Keratinocyte (primary cell): ENCODE results near the gene EN2. TPM values are rescaled to one million over a fixed set of nuclear protein-coding genes. Genes with fewer than 3 reads are reported as not detected.

Source experiments
- DNase-seq: peaks from one replicate; pipeline ENCODE4 v3.0.0-alpha.2; 2011; ENCODE audit warnings: low read depth, missing footprints, low spot score
- FAIRE-seq: peaks from 2 replicates; lab custom pipeline; 2011; peaks lifted over from hg19 to GRCh38; lab: Jason Lieb, UNC
- H2AFZ ChIP-seq: 2 replicates; pipeline ENCODE4 v1.6.0; 2012; ENCODE audit warnings: low read length, control low read depth, inconsistent platforms; ENCODE audit not compliant: control insufficient read depth
- H3K27ac ChIP-seq: 2 replicates; pipeline ENCODE4 v1.5.1; 2011; ENCODE audit warnings: low read length; ENCODE audit not compliant: control insufficient read depth, insufficient read depth
- H3K27me3 ChIP-seq: 3 replicates; pipeline ENCODE4 v1.6.0; 2011; ENCODE audit warnings: low read length; ENCODE audit not compliant: control insufficient read depth, insufficient read depth; ENCODE audit errors: extremely low read depth
- H3K36me3 ChIP-seq, 2 experiments: 2 replicates in 1 of 2; 3 replicates in 1 of 2; pipeline ENCODE4 v1.5.1; 2011; ENCODE audit warnings: low read length in 2 of 2, mild to moderate bottlenecking in 1 of 2; ENCODE audit not compliant: control insufficient read depth in 2 of 2, insufficient read depth in 2 of 2; ENCODE audit errors: extremely low read depth in 1 of 2
- H3K4me1 ChIP-seq: 3 replicates; pipeline ENCODE4 v1.5.1; 2011; ENCODE audit warnings: low read length; ENCODE audit not compliant: control insufficient read depth, insufficient read depth; ENCODE audit errors: extremely low read depth
- H3K4me2 ChIP-seq: 3 replicates; pipeline ENCODE4 v1.6.0; 2011; ENCODE audit warnings: low read depth, low read length; ENCODE audit not compliant: control insufficient read depth, insufficient read depth; ENCODE audit errors: extremely low read depth
- H3K4me3 ChIP-seq, 3 experiments: fragments of 200-600 bp in 1 of 3; sonication (generic) in 1 of 3; 2 replicates in 2 of 3; 3 replicates in 1 of 3; pipeline ENCODE4 v1.5.1; 2011 to 2016; ENCODE audit warnings: low read length in 3 of 3, mild to moderate bottlenecking in 3 of 3, control low read depth in 2 of 3, inconsistent platforms in 1 of 3, low read depth in 1 of 3, mixed read lengths in 1 of 3, mixed run types in 1 of 3, moderate library complexity in 1 of 3; ENCODE audit not compliant: control insufficient read depth in 2 of 3, insufficient read depth in 2 of 3; ENCODE audit errors: extremely low read depth in 1 of 3
- H3K79me2 ChIP-seq: 2 replicates; pipeline ENCODE4 v1.6.0; 2012; ENCODE audit warnings: low read length; ENCODE audit not compliant: control insufficient read depth, insufficient read depth
- H3K9ac ChIP-seq: 3 replicates; pipeline ENCODE4 v1.6.0; 2011; ENCODE audit warnings: low read length; ENCODE audit not compliant: control insufficient read depth, insufficient read depth; ENCODE audit errors: extremely low read depth
- H3K9me1 ChIP-seq: 3 replicates; pipeline ENCODE4 v1.6.0; 2011; ENCODE audit warnings: low read length; ENCODE audit not compliant: control insufficient read depth, insufficient read depth; ENCODE audit errors: extremely low read depth
- H3K9me3 ChIP-seq: 2 replicates; pipeline ENCODE4 v1.5.1; 2012; ENCODE audit warnings: low read depth, low read length; ENCODE audit not compliant: control insufficient read depth
- H4K20me1 ChIP-seq: 3 replicates; pipeline ENCODE4 v1.6.0; 2011; ENCODE audit warnings: low read length; ENCODE audit not compliant: control insufficient read depth, insufficient read depth; ENCODE audit errors: extremely low read depth
- CTCF ChIP-seq, 3 experiments: IDR thresholded peaks in 1 of 3; conservative IDR thresholded peaks in 1 of 3; optimal IDR thresholded peaks in 1 of 3; 2 replicates in 2 of 3; 3 replicates in 1 of 3; pipeline versions ENCODE3 to v1.5.1; 2011; ENCODE audit warnings: low read length in 3 of 3, mild to moderate bottlenecking in 3 of 3, moderate library complexity in 2 of 3, control low read depth in 1 of 3, inconsistent platforms in 1 of 3; ENCODE audit not compliant: insufficient read depth in 2 of 3; ENCODE audit errors: extremely low read depth in 1 of 3
- EZH2 ChIP-seq: IDR thresholded peaks from one replicate; pipeline ENCODE4 v1.6.1; 2012; ENCODE audit warnings: inconsistent platforms, mild to moderate bottlenecking, low read length, moderate library complexity
- dilution Hi-C: fragments of 300-500 bp; cut with MboI; formaldehyde crosslinking; loops from one replicate; pipeline ENCODE4 v1.7.0; 2020; ENCODE audit warnings: low sequenced_read_pairs; ENCODE audit not compliant: extremely low pct_ligation_motif_present
- polyA plus RNA-seq, 5 experiments: library from polyadenylated mRNA; depleted of rRNA in 3 of 5; stranded (reverse) in 3 of 5; stranded (forward) in 1 of 5; unstranded in 1 of 5; fragments of >200 nt; gene quantifications; 1 replicate in 1 of 5; 2 replicates in 3 of 5; 3 replicates in 1 of 5; pipeline versions ENCODE4 v1.2.1 to v1.2.3, GENCODE V29; 2011 to 2012; ENCODE audit warnings: missing spikeins in 2 of 5, low read depth in 1 of 5, low replicate concordance in 1 of 5

Gene EN2
- polyA plus RNA-seq, 1 donor (not counting 4 experiments of a cell fraction or from before 2014, with no cell fraction given), result 0.05 TPM

- H3K9me1 ChIP-seq, result no peaks in the 10 kb centered on the region
- dilution Hi-C loops, result no loop called here
- no peak overlapping the region for H3K27ac ChIP-seq
- no peak overlapping the region for H3K4me2 ChIP-seq
- H3K36me3 ChIP-seq, result no peaks in the 10 kb centered on the region
- TF ChIP-seq CTCF (optimal IDR thresholded peaks at IDR 0.05 in 1 of 3, IDR thresholded peaks at IDR 0.05 in 1 of 3, conservative IDR thresholded peaks at IDR 0.05 in 1 of 3; ENCODE audit: extremely low read depth in 1 of 3, insufficient read depth in 2 of 3, low read length in 3 of 3) (no peak), EZH2 (no peak)
- H3K4me3 ChIP-seq, result no peak overlapping the region
- peaks cover 3% of the 10 kb centered on the region for H3K9me3 ChIP-seq
- H3K9ac ChIP-seq, result no peak overlapping the region
- H3K27me3 ChIP-seq, result peaks cover 7% of the 10 kb centered on the region
- H3K79me2 ChIP-seq, result no peaks in the 10 kb centered on the region
- FAIRE-seq (no peak), DNase-seq (no peak)
- H2AFZ ChIP-seq, result no peak overlapping the region
- peaks cover 3% of the 10 kb centered on the region for H3K4me1 ChIP-seq
- no peaks in the 10 kb centered on the region for H4K20me1 ChIP-seq
Measured at GRCh38 chr7:155484483-155485399, 26.8 kb downstream of the EN2 start.

DNA sequence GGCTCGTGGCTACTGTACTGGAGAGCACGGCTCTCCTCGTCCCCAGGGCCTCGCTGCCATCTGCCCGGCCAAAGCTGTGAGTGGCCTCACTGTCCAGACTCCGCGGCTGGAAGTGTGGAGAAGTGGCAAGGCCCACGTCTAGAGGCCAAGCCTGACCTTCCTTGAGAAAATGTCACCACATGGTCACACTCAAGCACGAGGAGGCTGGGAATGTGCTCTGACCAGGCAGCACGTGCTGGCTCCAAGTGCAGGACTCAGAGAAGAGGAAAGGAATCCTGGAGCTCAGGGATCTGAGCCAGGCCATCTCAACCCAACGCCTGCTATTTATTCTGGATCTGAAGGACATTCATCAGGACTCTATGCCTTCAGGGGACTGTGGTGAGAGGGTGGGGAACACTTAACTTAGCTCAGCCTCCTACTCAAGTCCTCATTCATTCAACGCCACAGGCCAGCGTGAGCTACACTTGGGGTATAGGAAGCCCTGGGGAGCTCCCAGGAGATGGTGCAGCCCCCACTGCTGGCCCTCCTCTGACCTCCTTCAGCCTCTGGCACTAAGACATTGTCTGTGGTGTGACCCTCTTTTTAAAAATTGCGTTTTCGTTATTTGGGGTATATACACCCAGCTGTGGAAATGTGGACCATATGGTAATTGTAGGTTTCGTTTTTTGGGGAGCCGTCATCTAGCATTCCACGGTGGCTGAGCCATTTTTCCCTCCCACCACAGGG, 29.0 kb downstream of the EN2 start:
- no peak overlapping the region for H3K27ac ChIP-seq
- TF ChIP-seq CTCF (optimal IDR thresholded peaks at IDR 0.05 in 1 of 3, IDR thresholded peaks at IDR 0.05 in 1 of 3, conservative IDR thresholded peaks at IDR 0.05 in 1 of 3; ENCODE audit: extremely low read depth in 1 of 3, insufficient read depth in 2 of 3, low read length in 3 of 3), result no peak
- TF ChIP-seq EZH2, result no peak
- H3K4me1 ChIP-seq, result peaks cover 3% of the 10 kb centered on the region
- no peaks in the 10 kb centered on the region for H3K79me2 ChIP-seq
- DNase-seq, result no peak
- no peak overlapping the region for H3K9ac ChIP-seq
- H3K9me1 ChIP-seq, result no peaks in the 10 kb centered on the region
- H3K4me2 ChIP-seq, result no peak overlapping the region
- no peaks in the 10 kb centered on the region for H4K20me1 ChIP-seq
- no peaks in the 10 kb centered on the region for H3K36me3 ChIP-seq
- FAIRE-seq, result no peak
- H2AFZ ChIP-seq, result no peak overlapping the region
- peaks cover 16% of the 10 kb centered on the region for H3K27me3 ChIP-seq
- no peak overlapping the region for H3K4me3 ChIP-seq
- H3K9me3 ChIP-seq, result peaks cover 3% of the 10 kb centered on the region
- dilution Hi-C loops, result no loop called here
